Immature natural killer cell (primary cell): Measurements from ENCODE around the gene HNRNPAB. TPM values are rescaled to one million over a fixed set of nuclear protein-coding genes. Genes with fewer than 3 reads are reported as not detected.
"Not testable (repeated sequence)": the region's sequence is repeated elsewhere in the genome, so short reads cannot be mapped to it uniquely, and the experiment has no call there.

Experiments
- DNase-seq, 3 donors: peaks; one replicate each; pipeline ENCODE4 v3.0.0; 2022; ENCODE audit warnings: mixed read lengths in 1 of 3
- H3K27ac Mint-ChIP-seq, 6 donors: one replicate each; pipeline ENCODE4 v1.8.0; 2020; ENCODE audit warnings: mixed read lengths in 6 of 6, mild to moderate bottlenecking in 5 of 6, inconsistent platforms in 4 of 6, moderate library complexity in 3 of 6
- H3K27me3 Mint-ChIP-seq, 3 donors: one replicate each; pipeline ENCODE4 v1.8.0; 2020 to 2021; ENCODE audit warnings: low read depth in 3 of 3, mild to moderate bottlenecking in 3 of 3, mixed read lengths in 3 of 3, moderate library complexity in 3 of 3, inconsistent platforms in 1 of 3
- H3K36me3 Mint-ChIP-seq, 3 donors: one replicate each; pipeline ENCODE4 v1.8.0; 2020; ENCODE audit warnings: mixed read lengths in 3 of 3, inconsistent platforms in 2 of 3, mild to moderate bottlenecking in 2 of 3
- H3K4me1 Mint-ChIP-seq, 2 donors: one replicate each; pipeline ENCODE4 v1.8.0; 2020; ENCODE audit warnings: inconsistent platforms in 2 of 2, mild to moderate bottlenecking in 2 of 2, mixed read lengths in 2 of 2, moderate library complexity in 1 of 2
- H3K4me3 Mint-ChIP-seq, 5 donors: one replicate each; pipeline ENCODE4 v1.8.0; 2020; ENCODE audit warnings: mild to moderate bottlenecking in 5 of 5, mixed read lengths in 5 of 5, inconsistent platforms in 3 of 5, moderate library complexity in 3 of 5
- H3K9me3 Mint-ChIP-seq, 6 donors: one replicate each; pipeline ENCODE4 v1.8.0; 2020; ENCODE audit warnings: mild to moderate bottlenecking in 6 of 6, mixed read lengths in 6 of 6, inconsistent platforms in 4 of 6, moderate library complexity in 3 of 6
- polyA plus RNA-seq, 3 donors: library from polyadenylated mRNA; unstranded; fragments of 300-500 nt; fragmentation: Illumina TruSeq; gene quantifications; one replicate each; pipeline ENCODE4 v1.2.3, GENCODE V29; 2021

The HNRNPAB gene
- polyA plus RNA-seq, 3 donors from 2014 or later, result 34.4 to 126 (median 62.9) TPM

DNA sequence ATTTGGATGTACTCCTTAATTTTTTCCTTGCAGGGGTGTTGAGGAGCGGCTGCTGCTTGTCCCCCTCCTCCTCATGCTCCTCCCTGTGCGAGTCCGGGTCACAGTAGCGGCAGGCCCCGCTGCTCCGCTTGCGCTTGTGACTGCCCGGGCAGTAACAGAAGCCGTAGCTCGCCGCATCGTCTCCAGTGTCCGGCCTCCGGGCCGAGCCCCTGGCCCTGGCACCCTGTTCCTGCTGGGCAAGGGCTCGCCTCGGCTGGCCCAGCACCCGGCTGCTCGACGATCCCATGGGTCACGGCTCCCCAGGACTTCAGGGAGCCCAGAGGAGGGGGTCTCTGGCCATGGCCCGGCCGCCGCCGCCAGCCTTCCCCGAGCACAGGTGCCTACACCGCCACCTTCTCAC is 17.3 kb upstream of the HNRNPAB start, which contains the start of gene GMCL2:
Gene GMCL2, minus strand, starts transcription at position 358 of the 400 bp plus-strand sequence. Its CDS starts 72 bp downstream, at position 286.
- no peak for DNase-seq
- Mint-ChIP-seq H3K27ac (no peak within 1 kb of the TSS), H3K36me3 (peaks cover 0 to 3% (median 0%) of the 10 kb centered on the region in 3 donors), H3K27me3 (peaks cover 0 to 8% (median 4%) of the 10 kb centered on the region in 3 donors), H3K9me3 (no peaks in the 10 kb centered on the region), H3K4me1 (no peaks in the 10 kb centered on the region), H3K4me3 (no peak within 1 kb of the TSS)

GRCh38 chr5:178189433-178189832 is 14.9 kb upstream of the HNRNPAB start:
- Mint-ChIP-seq H3K27me3 (peaks cover 0 to 7% (median 6%) of the 10 kb centered on the region in 3 donors), H3K4me1 (peaks cover 20 to 23% of the 10 kb centered on the region in 2 donors), H3K36me3 (peaks cover 0 to 3% (median 0%) of the 10 kb centered on the region in 3 donors), H3K9me3 (no peaks in the 10 kb centered on the region), H3K4me3 (no peak overlapping the region), H3K27ac (peak overlapping the region in 1 of 6 donors; percentile 16)
- no peak for DNase-seq

GRCh38 chr5:178191661-178192060 is 12.7 kb upstream of the HNRNPAB start:
- H3K9me3 Mint-ChIP-seq, result no peaks in the 10 kb centered on the region
- H3K27me3 Mint-ChIP-seq, result peaks cover 0 to 5% (median 3%) of the 10 kb centered on the region in 3 donors
- peaks cover 0 to 3% (median 0%) of the 10 kb centered on the region in 3 donors for H3K36me3 Mint-ChIP-seq
- peaks cover 36 to 43% of the 10 kb centered on the region in 2 donors for H3K4me1 Mint-ChIP-seq
- DNase-seq, result no peak
- no peak overlapping the region for H3K27ac Mint-ChIP-seq
- H3K4me3 Mint-ChIP-seq, result no peak overlapping the region

GRCh38 chr5:178192244-178192643 is 12.1 kb upstream of the HNRNPAB start:
- Mint-ChIP-seq H3K27ac (peak overlapping the region in 1 of 6 donors; percentile 70), H3K9me3 (no peaks in the 10 kb centered on the region), H3K4me1 (peaks cover 37 to 43% of the 10 kb centered on the region in 2 donors), H3K36me3 (peaks cover 0 to 3% (median 0%) of the 10 kb centered on the region in 3 donors), H3K27me3 (peaks cover 0 to 4% (median 3%) of the 10 kb centered on the region in 3 donors), H3K4me3 (no peak overlapping the region)
- DNase-seq, result no peak

- Mint-ChIP-seq H3K36me3 (peaks cover 0 to 3% (median 0%) of the 10 kb centered on the region in 3 donors), H3K27me3 (peaks cover 0 to 4% (median 3%) of the 10 kb centered on the region in 3 donors), H3K4me3 (peak overlapping the region; percentile 79 to 87 (median 81)), H3K27ac (peak overlapping the region in 5 of 6 donors; percentile 25 to 91 (median 41)), H3K9me3 (no peaks in the 10 kb centered on the region), H3K4me1 (peaks cover 37 to 43% of the 10 kb centered on the region in 2 donors)
- no peak for DNase-seq
These were observed 11.5 kb upstream of the HNRNPAB start for GRCh38 chr5:178192787-178193186.

GRCh38 chr5:178193251-178193809 is 11.0 kb upstream of the HNRNPAB start:
- peak overlapping the region; percentile 38 to 91 (median 76) for H3K27ac Mint-ChIP-seq
- DNase-seq, result peak in 2 of 3 donors; percentile 35 to 37
- H3K4me3 Mint-ChIP-seq, result peak overlapping the region; percentile 79 to 87 (median 81)
- H3K9me3 Mint-ChIP-seq, result no peaks in the 10 kb centered on the region
- H3K36me3 Mint-ChIP-seq, result peaks cover 0 to 1% (median 0%) of the 10 kb centered on the region in 3 donors
- H3K4me1 Mint-ChIP-seq, result peaks cover 37 to 43% of the 10 kb centered on the region in 2 donors
- H3K27me3 Mint-ChIP-seq, result peaks cover 0 to 3% (median 3%) of the 10 kb centered on the region in 3 donors

DNA sequence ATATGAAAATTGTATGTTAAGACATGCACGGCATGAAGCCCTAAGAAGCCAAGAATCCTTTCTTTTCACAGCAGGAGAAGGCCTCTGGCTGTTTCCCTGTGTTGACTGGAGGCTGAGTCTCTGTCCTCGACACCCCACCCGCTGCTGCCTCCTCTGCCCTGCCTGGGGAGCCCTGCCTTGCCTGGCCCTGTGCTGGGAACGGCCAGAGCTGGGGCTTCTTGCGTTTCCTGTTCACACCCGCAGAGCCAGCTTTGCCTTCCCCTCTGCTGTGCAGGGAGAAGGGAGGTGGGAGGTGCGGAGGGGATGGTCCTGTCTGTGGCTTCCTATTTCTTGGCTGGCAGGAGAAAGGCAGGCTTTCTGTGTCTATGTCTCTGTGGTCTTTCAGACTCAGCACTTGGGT is 10.3 kb upstream of the HNRNPAB start:
- peaks cover 0 to 2% (median 1%) of the 10 kb centered on the region in 3 donors for H3K27me3 Mint-ChIP-seq
- peaks cover 37 to 43% of the 10 kb centered on the region in 2 donors for H3K4me1 Mint-ChIP-seq
- DNase-seq, result peak in 2 of 3 donors; percentile 23 to 25
- no peaks in the 10 kb centered on the region for H3K9me3 Mint-ChIP-seq
- H3K27ac Mint-ChIP-seq, result peak overlapping the region; percentile 36 to 80 (median 62)
- no peaks in the 10 kb centered on the region for H3K36me3 Mint-ChIP-seq
- H3K4me3 Mint-ChIP-seq, result peak overlapping the region; percentile 40 to 69 (median 61)

GRCh38 chr5:178196281-178196812 is 8.0 kb upstream of the HNRNPAB start:
- H3K4me3 Mint-ChIP-seq, result peak overlapping the region in 2 of 5 donors; percentile 35 to 40
- peaks cover 0 to 2% (median 1%) of the 10 kb centered on the region in 3 donors for H3K27me3 Mint-ChIP-seq
- no peak for DNase-seq
- peaks cover 37 to 43% of the 10 kb centered on the region in 2 donors for H3K4me1 Mint-ChIP-seq
- no peaks in the 10 kb centered on the region for H3K36me3 Mint-ChIP-seq
- H3K27ac Mint-ChIP-seq, result peak overlapping the region in 3 of 6 donors; percentile 8 to 58 (median 34)
- H3K9me3 Mint-ChIP-seq, result no peaks in the 10 kb centered on the region

- Mint-ChIP-seq H3K27ac (no peak overlapping the region), H3K36me3 (no peaks in the 10 kb centered on the region), H3K27me3 (peaks cover 0 to 2% (median 1%) of the 10 kb centered on the region in 3 donors), H3K4me1 (peaks cover 37 to 43% of the 10 kb centered on the region in 2 donors), H3K9me3 (no peaks in the 10 kb centered on the region), H3K4me3 (no peak overlapping the region)
- no peak for DNase-seq
These were observed 7.3 kb upstream of the HNRNPAB start for GRCh38 chr5:178196986-178197385.

DNA sequence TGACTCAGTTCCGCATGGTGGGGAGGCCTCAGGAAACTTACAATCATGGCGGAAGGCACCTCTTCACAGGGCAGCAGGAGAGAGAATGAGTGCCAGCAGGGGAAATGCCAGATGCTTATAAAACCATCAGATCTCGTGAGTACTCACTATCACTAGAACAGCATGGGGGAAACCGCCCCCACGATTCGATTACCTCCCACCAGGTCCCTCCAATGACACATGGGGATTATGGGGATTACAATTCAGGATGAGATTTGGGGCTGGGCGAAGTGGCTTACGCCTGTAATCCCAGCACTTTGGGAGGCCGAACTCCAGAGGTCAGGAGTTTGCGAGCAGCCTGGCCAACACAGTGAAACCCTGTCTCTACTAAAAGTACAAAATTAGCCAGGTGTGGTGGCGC is 6.2 kb upstream of the HNRNPAB start:
- not testable (repeated sequence) for H3K4me3 Mint-ChIP-seq, H3K27me3 Mint-ChIP-seq, H3K27ac Mint-ChIP-seq, H3K9me3 Mint-ChIP-seq, DNase-seq, H3K36me3 Mint-ChIP-seq
- H3K4me1 Mint-ChIP-seq, result peaks cover 29 to 32% of the 10 kb centered on the region in 2 donors

GRCh38 chr5:178198706-178199105 is 5.6 kb upstream of the HNRNPAB start:
- no peak overlapping the region for H3K4me3 Mint-ChIP-seq
- H3K27ac Mint-ChIP-seq, result no peak overlapping the region
- no peak for DNase-seq
- peaks cover 24 to 27% of the 10 kb centered on the region in 2 donors for H3K4me1 Mint-ChIP-seq
- H3K9me3 Mint-ChIP-seq, result no peaks in the 10 kb centered on the region
- H3K36me3 Mint-ChIP-seq, result no peaks in the 10 kb centered on the region
- peaks cover 0 to 3% (median 0%) of the 10 kb centered on the region in 3 donors for H3K27me3 Mint-ChIP-seq

GRCh38 chr5:178199581-178200434 is 4.5 kb upstream of the HNRNPAB start:
- H3K4me1 Mint-ChIP-seq, result peaks cover 16 to 17% of the 10 kb centered on the region in 2 donors
- H3K27me3 Mint-ChIP-seq, result peaks cover 5 to 10% (median 6%) of the 10 kb centered on the region in 3 donors
- peaks cover 0 to 3% (median 0%) of the 10 kb centered on the region in 3 donors for H3K36me3 Mint-ChIP-seq
- no peak for DNase-seq
- no peaks in the 10 kb centered on the region for H3K9me3 Mint-ChIP-seq
- no peak overlapping the region for H3K27ac Mint-ChIP-seq
- H3K4me3 Mint-ChIP-seq, result no peak overlapping the region

- DNase-seq, result no peak
- H3K36me3 Mint-ChIP-seq, result peaks cover 0 to 6% (median 0%) of the 10 kb centered on the region in 3 donors
- peaks cover 14 to 19% of the 10 kb centered on the region in 2 donors for H3K4me1 Mint-ChIP-seq
- no peaks in the 10 kb centered on the region for H3K9me3 Mint-ChIP-seq
- no peak overlapping the region for H3K27ac Mint-ChIP-seq
- H3K4me3 Mint-ChIP-seq, result peak overlapping the region in 2 of 5 donors; percentile 38 to 41
- H3K27me3 Mint-ChIP-seq, result peaks cover 7 to 18% (median 17%) of the 10 kb centered on the region in 3 donors
These were observed 3.0 kb upstream of the HNRNPAB start for GRCh38 chr5:178201221-178201926.
